DMS79 treated with DMSO at 0.1 percent for 48 hours (cell line): ENCODE measurements around the gene CHURC1.

Source experiments
- DNase-seq: peaks from one replicate; lab custom pipeline; 2025; lab: John Stamatoyannopoulos, UW

The CHURC1 gene

DNA sequence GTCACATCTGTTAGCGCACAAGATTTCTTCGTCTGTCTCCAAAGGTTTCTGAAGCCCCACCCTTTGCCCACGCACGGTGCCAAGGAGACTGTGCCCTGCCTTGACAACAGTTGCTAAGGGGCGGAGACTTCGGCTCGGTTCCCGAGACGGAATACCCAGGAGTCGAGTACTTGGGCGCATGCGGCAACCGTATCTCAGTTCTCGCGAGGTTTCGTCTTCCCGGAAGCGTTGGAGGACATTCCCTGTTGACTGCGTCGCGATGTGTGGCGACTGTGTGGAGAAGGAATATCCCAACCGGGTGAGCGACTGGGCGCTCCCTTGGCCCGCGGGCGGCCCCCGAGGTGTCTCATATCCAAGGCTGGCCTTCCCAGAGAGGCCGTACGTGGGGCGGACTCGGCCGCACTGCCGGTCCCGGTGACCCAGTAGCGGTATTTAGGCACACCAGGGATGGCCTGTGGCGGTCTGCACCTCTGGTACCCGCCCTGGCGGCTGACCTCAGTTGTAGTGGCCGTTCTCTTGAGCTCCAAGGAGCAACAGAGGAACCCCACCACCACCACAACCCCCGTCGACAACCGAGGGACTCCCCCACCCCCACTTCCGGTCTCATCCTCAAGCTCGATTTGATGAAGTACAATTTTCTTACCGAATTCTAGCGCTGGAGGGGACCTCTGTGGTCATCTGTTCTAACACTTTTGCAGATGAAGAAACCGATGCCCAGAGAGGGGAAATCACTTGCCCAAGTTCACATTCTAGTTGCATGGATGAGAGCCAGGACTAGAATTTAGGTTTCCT, at the start of gene CHURC1:
TSS of gene CHURC1 (plus strand) at position 219 of the 792 bp plus-strand sequence. CDS start at position 260, 41 bp downstream.
- DNase-seq: peak; percentile 100

DNA sequence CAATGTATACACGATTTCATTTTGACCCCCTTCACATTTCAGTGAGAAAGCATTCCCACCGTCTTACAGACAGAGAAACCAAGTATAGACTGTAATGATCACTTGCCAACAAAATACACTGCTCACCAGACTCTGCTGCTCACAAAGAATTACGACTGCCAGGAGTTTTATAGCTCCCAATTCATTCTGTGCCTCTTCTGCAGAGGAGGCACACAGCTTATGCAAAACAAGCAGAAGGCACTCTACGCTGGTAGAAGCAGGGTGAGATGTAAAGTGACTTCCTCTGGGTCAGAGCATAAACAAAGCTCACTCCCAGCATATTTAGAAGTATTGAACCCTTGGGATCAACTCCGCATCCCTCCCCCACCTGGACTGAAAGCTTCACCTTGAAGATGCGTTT, 49.1 kb upstream of the CHURC1 start:
- DNase-seq: peak; percentile 34

GRCh38 chr14:64865992-64866391, 48.3 kb upstream of the CHURC1 start:
- no peak for DNase-seq

DNA sequence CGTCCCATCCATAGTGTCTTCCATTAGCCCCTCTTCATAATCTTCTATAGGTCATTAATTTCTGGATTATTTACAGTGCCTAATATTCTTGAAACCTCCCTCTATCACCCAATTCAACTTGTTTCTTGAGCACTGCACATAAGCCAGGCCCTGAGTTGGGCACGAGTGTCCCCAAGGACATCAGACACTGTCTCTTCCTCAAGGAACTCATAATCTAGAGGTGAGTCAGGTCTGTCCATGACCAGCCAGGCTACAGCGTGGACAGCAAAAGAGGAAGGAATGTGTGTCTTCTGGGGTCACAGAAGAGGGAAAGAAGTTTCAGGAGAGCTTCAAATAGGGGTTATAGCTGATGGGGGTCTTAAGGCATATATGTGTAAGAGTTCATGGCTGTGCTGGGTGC, 47.1 kb upstream of the CHURC1 start:
- DNase-seq: no peak

DNA sequence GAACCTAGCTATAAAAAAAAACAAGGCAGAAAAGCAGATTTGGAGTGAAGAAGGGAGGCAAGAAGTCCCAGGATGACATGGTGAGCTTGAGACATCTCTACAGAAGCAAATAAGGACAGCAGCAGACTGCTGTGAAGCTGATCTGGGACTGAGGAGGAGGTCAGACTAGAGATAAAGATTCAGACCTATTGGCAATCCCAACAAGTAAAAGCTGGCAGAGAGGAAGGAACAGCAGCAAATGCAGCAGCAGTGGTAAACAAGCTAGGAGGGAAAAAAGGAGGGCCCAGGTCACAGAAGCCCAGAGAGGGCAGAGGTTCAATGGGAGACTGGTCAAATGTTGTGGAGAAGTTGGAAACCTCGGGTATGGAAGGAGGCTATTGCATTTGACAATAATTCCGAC, 45.9 kb upstream of the CHURC1 start:
- DNase-seq: no peak

GRCh38 chr14:64868841-64869240, 45.4 kb upstream of the CHURC1 start:
- DNase-seq: no peak

DNA sequence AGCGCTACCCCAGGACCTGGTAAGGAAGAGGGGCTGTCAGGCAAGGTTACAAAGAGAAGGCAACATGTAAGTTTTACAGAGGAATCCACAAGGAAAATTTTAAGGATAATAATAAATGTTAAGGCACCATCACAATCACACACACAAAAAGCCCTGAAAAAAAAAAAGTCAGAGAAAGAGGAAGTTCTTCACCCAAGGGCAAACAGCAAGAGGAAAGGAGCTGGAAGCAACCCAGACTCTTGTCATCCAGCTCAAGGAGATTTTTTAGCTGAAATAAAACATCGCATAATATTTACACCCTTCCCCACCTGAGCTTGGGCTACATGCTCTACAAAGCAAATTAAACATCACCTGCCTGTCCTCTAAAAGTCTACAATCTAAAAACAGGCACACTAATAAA, 44.1 kb upstream of the CHURC1 start:
- DNase-seq: no peak

DNA sequence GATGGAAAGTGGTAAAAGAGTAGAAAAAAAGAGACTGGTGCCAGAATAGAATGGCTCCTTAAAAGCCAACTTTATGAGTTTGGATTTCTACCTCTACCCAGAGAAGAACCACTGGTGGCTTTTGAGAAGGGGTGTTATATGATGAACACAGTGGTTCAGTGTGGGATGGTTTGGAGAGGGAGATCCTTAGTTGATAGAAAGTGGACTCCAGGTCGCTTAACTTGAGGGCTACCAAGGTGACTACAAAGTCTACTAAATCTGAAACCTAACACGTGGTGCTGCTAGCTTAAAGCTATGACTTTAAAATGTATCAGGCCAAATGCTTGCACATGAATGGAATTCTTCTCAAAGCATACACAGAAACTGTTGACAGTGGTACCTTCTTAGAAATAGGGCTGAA, 42.9 kb upstream of the CHURC1 start:
- DNase-seq: no peak

- DNase-seq: no peak
Observed at GRCh38 chr14:64873506-64874219, 40.6 kb upstream of the CHURC1 start.

DNA sequence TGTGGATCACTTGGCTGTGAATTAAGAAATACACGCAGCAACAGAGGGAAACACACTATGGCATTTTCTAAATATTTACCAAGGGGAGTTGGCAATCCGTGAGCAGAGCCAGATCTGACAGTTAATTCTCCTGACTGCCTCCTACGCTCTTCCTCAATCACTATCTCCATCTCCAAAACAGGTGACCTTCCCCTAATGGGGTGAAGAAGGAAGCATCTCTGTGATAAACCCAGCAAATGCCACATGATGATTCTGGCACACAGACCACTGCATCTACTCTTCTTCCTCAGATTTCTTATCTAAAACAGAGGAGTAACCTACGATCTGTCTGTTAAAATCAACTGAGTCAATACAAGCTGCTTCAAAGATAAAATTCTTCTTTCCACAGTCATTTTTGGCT, 38.9 kb upstream of the CHURC1 start:
- DNase-seq: no peak

DNA sequence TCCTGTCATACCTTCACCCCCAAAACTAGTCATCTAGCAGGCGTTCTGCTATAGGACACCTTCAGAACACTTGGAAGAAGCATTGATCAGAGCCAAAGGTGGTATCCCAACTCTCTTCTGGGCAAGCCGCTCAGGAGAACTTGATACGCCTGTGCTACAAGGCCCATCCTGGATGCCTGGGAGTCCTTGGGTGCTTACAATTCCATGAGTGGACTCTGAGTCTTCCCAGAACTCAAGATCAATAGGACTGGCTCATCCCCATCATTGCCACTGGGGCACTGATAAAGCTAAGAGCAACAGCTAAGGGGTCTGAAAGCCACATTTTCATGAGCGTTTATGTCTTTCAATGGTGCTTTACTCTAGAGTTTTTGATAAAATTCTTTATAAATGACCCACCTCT, 36.4 kb upstream of the CHURC1 start:
- no peak for DNase-seq

DNA sequence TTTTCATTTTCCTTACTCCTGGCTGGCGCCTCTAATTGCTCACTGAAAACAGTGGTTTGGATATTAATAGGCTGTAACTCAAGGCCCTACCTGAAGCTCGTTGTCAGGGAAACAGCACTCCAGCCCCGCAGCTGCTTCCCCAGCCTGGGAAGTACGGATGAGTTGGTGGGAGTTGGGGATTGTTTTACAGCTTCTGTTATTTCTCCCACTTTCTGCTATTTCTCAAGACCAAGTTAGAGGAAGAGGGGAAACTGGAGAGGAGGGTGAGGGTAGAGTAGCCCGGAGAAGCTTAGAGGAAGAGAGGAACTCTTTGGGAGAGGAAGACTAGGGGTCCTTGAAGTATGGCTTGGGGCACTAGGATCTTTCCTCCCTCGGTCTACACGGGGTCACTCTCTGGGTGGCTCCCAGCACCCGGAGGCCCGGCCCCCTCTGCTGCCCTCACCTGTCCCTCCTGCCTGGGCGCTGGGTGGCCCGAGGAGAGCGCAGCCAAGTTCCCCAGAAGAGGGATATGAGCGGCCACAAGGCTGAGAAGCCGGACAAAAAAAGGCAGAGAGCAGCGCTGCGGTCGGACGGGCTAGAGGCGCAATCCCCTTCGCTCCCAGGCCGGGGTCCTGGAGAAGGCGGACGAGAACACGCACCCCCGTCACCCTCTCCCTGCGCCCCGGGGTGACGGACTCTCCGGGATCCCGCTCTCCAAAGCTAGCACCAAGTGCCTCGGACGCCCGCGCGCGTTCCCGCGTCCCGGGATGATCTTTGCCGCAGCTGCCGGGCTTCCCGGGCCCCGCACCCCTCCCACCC, 35.2 kb upstream of the CHURC1 start:
- DNase-seq: peak; percentile 91

- peak; percentile 77 for DNase-seq
Observed at GRCh38 chr14:64879635-64880220, 34.5 kb upstream of the CHURC1 start, which contains the start of gene SPTB. SPTB (minus strand) TSS chr14:64879907; CDS start chr14:64823094, 56,813 bp downstream.

DNA sequence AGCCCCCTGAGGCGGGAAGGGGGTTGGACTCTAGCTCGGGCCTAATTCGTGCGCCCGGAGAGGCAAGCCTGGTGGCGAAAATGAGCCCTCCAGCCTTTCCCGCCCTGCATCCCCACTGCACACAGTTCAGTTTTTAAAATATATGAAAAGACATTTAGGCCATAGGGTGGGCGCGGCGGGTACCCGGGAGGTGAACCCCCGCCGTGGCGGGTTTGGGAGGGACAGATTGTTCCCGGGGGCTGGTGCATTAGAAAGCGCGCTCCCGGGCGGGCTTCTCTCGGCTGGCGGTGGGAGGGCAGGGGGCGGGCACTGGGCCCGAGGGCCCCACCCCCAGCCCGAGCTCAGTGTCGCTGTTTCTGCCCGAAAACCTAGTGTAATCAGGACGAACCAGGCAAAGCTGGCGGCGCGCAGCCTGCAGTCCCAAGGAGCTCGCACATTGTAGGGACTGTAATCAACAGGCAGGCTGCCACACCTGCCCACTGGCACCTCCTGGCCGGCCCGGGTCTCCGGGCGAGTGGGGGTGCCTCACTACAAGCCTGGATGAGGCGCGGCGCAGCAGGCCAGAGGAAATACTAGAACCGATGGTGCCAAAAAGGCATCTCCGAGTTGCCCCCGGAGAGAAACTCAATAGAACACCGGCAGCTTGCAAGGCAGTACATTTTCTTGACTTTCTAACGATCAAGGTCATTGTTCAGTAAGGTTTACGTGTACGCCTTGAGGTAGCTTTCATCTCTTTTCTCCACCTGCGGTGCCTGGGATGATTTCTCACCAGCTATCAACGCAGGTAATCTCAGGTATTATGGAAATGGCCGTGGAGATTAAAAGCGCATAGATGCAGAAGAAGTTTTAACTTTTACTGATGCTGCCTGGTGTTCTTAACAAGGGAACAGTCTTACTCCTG, 33.8 kb upstream of the CHURC1 start:
- peak; percentile 92 for DNase-seq

DNA sequence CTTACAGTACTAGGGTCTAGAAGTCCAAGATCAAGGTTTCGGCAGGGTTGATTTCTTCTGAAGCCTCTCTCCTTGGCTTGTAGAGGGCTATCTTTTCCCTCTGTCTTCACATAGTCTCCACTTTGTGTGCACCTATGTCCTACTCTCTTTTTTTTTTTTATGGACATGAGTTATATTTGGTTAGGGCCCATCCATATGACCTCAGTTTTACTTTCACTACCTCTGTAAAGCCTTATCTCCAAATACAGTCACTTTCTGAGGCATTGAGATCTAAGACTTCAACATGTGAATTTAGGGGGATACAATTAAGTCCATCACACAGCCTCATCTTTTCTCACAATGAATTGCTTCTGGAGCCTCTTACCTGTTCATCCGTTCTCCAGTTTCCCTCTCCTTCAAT, 28.7 kb upstream of the CHURC1 start:
- no peak for DNase-seq

DNA sequence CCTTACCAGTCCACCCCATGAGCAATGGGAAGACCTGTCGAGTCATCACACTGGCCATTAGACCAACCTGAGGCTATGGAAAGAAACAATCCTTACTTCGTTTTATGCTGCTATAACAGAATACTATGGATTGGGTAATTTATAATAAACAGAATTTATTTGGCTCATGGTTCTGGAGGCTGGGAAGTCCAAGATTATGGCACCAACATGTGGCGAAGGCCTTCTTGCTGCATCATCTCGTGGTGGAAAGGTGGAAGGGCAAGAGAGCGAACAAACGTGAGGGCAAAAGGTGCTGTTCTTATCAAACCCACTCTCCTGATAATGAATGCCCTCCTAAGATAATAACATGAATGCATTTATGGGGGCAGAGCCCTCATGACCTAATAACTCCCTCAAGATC, 24.9 kb upstream of the CHURC1 start:
- DNase-seq: no peak

DNA sequence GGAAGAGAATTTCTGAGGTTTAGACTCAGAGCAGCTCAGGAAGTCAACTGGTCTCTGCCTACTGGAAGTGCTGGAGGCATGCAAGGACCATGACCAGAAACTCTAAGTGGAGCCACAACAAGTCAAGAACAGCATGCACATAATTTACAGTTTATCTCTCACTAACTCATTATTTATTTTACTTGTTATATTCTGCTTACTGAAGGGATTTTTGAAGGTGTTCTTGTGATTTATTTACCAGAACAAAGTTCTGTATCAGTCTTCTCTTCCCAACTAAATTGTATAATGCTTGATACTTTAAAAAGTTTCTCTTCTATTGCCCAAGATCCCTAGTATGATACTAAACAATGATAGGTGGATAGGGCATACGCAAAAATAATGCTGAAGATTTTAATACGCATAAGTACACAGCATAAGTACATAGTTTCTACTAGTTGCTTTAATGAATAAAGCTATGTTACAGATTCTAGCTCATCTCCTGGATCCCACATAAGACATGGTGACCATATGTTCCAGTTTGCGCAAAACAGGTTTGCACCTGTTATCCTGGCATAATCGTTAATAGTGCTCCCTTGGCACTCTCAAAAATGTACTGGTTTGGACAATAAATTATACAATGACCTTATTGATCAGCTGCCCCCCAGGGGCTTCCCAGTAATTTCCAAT, 22.9 kb upstream of the CHURC1 start:
- DNase-seq: no peak

DNA sequence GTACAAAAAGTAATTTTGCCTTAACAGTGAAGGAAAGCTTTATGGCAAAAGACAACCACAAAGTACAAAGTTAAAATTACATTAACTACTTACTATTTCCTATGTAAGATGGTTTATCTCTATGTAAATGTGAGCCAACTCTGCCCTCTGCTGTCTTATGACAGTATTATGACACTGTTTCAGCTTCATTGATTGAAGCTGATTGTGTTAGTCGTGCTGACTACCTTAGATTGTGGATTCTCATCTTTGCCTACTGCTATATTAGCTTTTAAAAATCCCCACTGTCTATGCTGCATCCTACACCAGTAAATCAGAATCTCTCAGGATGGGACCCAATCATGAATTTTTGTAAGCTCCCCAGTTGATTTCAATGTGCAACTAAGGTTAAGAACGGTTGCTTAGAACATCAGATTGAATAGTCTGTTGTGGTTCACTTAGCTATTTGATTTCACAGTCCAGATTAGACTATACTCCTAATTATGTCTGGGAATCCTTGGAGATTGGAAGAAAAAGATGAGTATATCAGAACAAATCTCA, 22.3 kb upstream of the CHURC1 start:
- peak; percentile 75 for DNase-seq

- no peak for DNase-seq
Observed at GRCh38 chr14:64899958-64900357, 14.3 kb upstream of the CHURC1 start.

DNA sequence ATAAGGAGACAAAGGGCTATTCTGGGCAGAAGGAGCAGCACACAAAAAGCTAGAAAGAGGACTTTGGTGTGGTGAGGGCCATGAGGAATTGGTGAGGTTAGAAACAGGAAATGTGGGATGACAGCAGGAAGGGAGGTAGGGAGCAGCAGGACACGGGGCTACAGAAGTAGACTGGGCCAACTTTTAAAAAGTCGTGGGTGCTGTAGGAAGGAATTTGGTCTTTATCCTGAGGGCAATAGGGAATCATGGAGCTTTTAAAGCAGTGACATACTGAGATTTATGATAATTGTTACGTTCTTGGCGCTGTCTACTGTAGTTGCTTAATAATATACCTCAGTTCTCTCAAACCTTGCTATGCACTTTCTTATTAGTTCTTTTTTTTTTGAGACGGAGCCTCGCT, 8.2 kb upstream of the CHURC1 start:
- DNase-seq: no peak
